ENCODE data around the gene HM13. TPM values are rescaled to one million over a fixed set of nuclear protein-coding genes. Genes with fewer than 3 reads are reported as not detected.

The HM13 gene
- total RNA-seq, 6 experiments from 2014 or later = 265 to 332 (median 284) TPM

- H3K36me3 Mint-ChIP-seq (ENCODE audit: low read depth) = peaks cover 42% of the 10 kb centered on the region
- no peak for DNase-seq
- no peaks in the 10 kb centered on the region for H3K9me3 Mint-ChIP-seq
Measured at GRCh38 chr20:31562241-31562640, 48.0 kb downstream of the HM13 start.

GRCh38 chr20:31564284-31564683 lies 50.0 kb downstream of the HM13 start:
- Mint-ChIP-seq H3K9me3 (no peaks in the 10 kb centered on the region), H3K27me3 (ENCODE audit: insufficient read depth) (peaks cover 9% of the 10 kb centered on the region), H3K27ac (no peak overlapping the region), H3K4me1 (ENCODE audit: low read depth) (peaks cover 56% of the 10 kb centered on the region), H3K4me3 (no peak overlapping the region), H3K36me3 (ENCODE audit: low read depth) (peaks cover 31% of the 10 kb centered on the region)
- no peak for TF ChIP-seq CTCF (IDR thresholded peaks at IDR 0.05)
- DNase-seq = no peak

More at GRCh38 chr20:31562241-31562640, 48.0 kb downstream of the HM13 start:
- TF ChIP-seq CTCF (IDR thresholded peaks at IDR 0.05) = no peak
- Mint-ChIP-seq H3K4me3 (no peak overlapping the region), H3K27me3 (ENCODE audit: insufficient read depth) (peaks cover 9% of the 10 kb centered on the region), H3K27ac (peak overlapping the region; percentile 92), H3K4me1 (ENCODE audit: low read depth) (peaks cover 54% of the 10 kb centered on the region)

- no peaks in the 10 kb centered on the region for H3K9me3 Mint-ChIP-seq
- TF ChIP-seq CTCF (IDR thresholded peaks at IDR 0.05) = no peak
- peaks cover 11% of the 10 kb centered on the region for H3K27me3 Mint-ChIP-seq (ENCODE audit: insufficient read depth)
- peaks cover 56% of the 10 kb centered on the region for H3K4me1 Mint-ChIP-seq (ENCODE audit: low read depth)
- H3K27ac Mint-ChIP-seq = no peak overlapping the region; the same call in 1 of the 2 replicates
- H3K4me3 Mint-ChIP-seq = no peak overlapping the region
- DNase-seq = no peak
- H3K36me3 Mint-ChIP-seq (ENCODE audit: low read depth) = peaks cover 23% of the 10 kb centered on the region
Measured at GRCh38 chr20:31565699-31566318, 51.6 kb downstream of the HM13 start.

GRCh38 chr20:31566319-31566657 lies 52.0 kb downstream of the HM13 start:
- peaks cover 56% of the 10 kb centered on the region for H3K4me1 Mint-ChIP-seq (ENCODE audit: low read depth)
- no peak for TF ChIP-seq CTCF (IDR thresholded peaks at IDR 0.05)
- no peak overlapping the region for H3K4me3 Mint-ChIP-seq
- H3K27ac Mint-ChIP-seq = peak overlapping the region; percentile 49; the same call in 1 of the 2 replicates
- peaks cover 11% of the 10 kb centered on the region for H3K27me3 Mint-ChIP-seq (ENCODE audit: insufficient read depth)
- H3K9me3 Mint-ChIP-seq = no peaks in the 10 kb centered on the region
- H3K36me3 Mint-ChIP-seq (ENCODE audit: low read depth) = peaks cover 19% of the 10 kb centered on the region
- DNase-seq = no peak

GRCh38 chr20:31566658-31567379 lies 52.6 kb downstream of the HM13 start:
- Mint-ChIP-seq H3K4me1 (ENCODE audit: low read depth) (peaks cover 56% of the 10 kb centered on the region), H3K27me3 (ENCODE audit: insufficient read depth) (peaks cover 14% of the 10 kb centered on the region), H3K36me3 (ENCODE audit: low read depth) (peaks cover 17% of the 10 kb centered on the region), H3K4me3 (no peak overlapping the region), H3K9me3 (no peaks in the 10 kb centered on the region), H3K27ac (peak overlapping the region; percentile 94)
- no peak for TF ChIP-seq CTCF (IDR thresholded peaks at IDR 0.05)
- DNase-seq = no peak
